ENCODE measurements around the gene ADM5.

The ADM5 gene

DNA sequence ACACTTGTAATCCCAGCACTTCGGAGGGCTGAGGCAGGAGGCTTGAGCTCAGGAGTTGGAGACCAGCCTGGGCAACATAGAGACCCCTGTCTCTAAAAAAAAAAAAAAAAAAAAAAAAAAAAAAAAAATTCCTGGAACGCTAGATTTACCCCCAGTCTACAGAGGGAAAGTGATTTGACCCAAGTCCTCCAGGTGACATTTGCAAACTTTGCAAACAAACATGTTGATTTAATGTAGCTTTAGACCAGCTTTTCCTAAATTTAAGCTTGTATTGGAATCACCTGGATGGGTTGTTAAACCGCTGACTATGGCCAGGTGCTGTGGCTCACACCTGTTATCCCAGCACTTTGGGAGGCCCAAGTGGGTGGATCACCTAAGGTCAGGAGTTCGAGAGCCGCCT is 10.0 kb downstream of the ADM5 start:
- no peak overlapping the region for H3K4me3 ChIP-seq (ENCODE audit: low read depth, low read length)
- DNase-seq (ENCODE audit: low read depth): no peak
- in situ Hi-C loops (cut with HindIII; ENCODE audit: low sequenced_read_pairs): no loop called here
- TF ChIP-seq, protein P1, sequence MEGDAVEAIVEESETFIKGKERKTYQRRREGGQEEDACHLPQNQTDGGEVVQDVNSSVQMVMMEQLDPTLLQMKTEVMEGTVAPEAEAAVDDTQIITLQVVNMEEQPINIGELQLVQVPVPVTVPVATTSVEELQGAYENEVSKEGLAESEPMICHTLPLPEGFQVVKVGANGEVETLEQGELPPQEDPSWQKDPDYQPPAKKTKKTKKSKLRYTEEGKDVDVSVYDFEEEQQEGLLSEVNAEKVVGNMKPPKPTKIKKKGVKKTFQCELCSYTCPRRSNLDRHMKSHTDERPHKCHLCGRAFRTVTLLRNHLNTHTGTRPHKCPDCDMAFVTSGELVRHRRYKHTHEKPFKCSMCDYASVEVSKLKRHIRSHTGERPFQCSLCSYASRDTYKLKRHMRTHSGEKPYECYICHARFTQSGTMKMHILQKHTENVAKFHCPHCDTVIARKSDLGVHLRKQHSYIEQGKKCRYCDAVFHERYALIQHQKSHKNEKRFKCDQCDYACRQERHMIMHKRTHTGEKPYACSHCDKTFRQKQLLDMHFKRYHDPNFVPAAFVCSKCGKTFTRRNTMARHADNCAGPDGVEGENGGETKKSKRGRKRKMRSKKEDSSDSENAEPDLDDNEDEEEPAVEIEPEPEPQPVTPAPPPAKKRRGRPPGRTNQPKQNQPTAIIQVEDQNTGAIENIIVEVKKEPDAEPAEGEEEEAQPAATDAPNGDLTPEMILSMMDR (IDR thresholded peaks at IDR 0.05; ENCODE audit: low read depth, low read length, missing control alignments): no peak

- TF ChIP-seq, protein P1 (IDR thresholded peaks at IDR 0.05; ENCODE audit: low read depth, low read length, missing control alignments): no peak
- DNase-seq (ENCODE audit: low read depth): no peak
- in situ Hi-C loops (cut with HindIII; ENCODE audit: low sequenced_read_pairs): no loop called here
- no peak overlapping the region for H3K4me3 ChIP-seq (ENCODE audit: low read depth, low read length)
Measured at GRCh38 chr19:49700563-49700962, 11.2 kb downstream of the ADM5 start.

GRCh38 chr19:49701271-49701786 is 11.9 kb downstream of the ADM5 start:
- DNase-seq (ENCODE audit: low read depth): no peak
- TF ChIP-seq, protein P1 (IDR thresholded peaks at IDR 0.05; ENCODE audit: low read depth, low read length, missing control alignments): no peak
- H3K4me3 ChIP-seq (ENCODE audit: low read depth, low read length): no peak overlapping the region
- in situ Hi-C loops (cut with HindIII; ENCODE audit: low sequenced_read_pairs): no loop called here

DNA sequence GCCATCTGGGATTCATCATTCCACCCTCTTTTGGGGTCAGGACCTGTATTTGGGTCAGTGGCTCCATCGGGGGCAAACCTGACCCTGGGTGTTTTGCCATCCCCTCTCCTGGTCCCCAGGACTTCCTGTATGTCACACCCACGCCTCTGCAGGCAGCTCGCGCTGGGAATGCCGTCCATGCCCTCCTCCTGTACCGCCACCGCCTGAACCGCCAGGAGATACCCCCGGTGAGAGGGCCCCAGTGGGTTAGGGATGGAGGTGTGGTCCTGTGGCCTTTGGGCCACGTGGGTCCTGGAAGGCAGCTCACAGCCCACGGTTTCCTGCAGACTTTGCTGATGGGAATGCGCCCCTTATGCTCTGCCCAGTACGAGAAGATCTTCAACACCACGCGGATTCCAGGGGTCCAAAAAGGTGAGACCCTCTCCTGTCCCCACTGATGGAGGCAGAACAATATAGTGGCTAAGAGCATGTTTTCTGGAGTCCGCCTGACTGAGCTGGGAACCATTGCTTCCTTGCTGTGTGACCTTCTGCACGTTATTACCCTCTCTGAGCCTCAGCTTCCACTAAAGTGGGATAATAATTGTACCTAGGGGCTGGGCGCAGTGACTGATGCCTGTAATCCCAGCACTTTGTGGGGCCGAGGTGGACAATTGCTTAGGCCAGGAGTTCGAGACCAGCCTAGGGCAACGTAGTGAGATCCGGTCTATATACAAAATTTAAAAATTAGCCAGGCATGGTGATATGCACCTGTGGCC is 15.7 kb downstream of the ADM5 start:
- TF ChIP-seq, protein P1 (IDR thresholded peaks at IDR 0.05; ENCODE audit: low read depth, low read length, missing control alignments): no peak
- in situ Hi-C loops (cut with HindIII; ENCODE audit: low sequenced_read_pairs): no loop called here
- no peak overlapping the region for H3K4me3 ChIP-seq (ENCODE audit: low read depth, low read length)
- DNase-seq (ENCODE audit: low read depth): no peak

GRCh38 chr19:49705919-49706318 is 16.5 kb downstream of the ADM5 start:
- in situ Hi-C loops (cut with HindIII; ENCODE audit: low sequenced_read_pairs): no loop called here
- no peak overlapping the region for H3K4me3 ChIP-seq (ENCODE audit: low read depth, low read length)
- TF ChIP-seq, protein P1 (IDR thresholded peaks at IDR 0.05; ENCODE audit: low read depth, low read length, missing control alignments): no peak
- DNase-seq (ENCODE audit: low read depth): no peak

- TF ChIP-seq, protein P1 (IDR thresholded peaks at IDR 0.05; ENCODE audit: low read depth, low read length, missing control alignments): no peak
- in situ Hi-C loops (cut with HindIII; ENCODE audit: low sequenced_read_pairs): no loop called here
- no peak for DNase-seq (ENCODE audit: low read depth)
- no peak overlapping the region for H3K4me3 ChIP-seq (ENCODE audit: low read depth, low read length)
Measured at GRCh38 chr19:49710372-49710951, 21.1 kb downstream of the ADM5 start.
